Measurements from ENCODE around the gene ZFAND2A. TPM values are rescaled to one million over a fixed set of nuclear protein-coding genes. Genes with fewer than 3 reads are reported as not detected.
"Not testable (repeated sequence)": the region's sequence is repeated elsewhere in the genome, so short reads cannot be mapped to it uniquely, and the experiment has no call there.

ZFAND2A gene
- total RNA-seq, 1 donor: 11.7 TPM

GRCh38 chr7:1169409-1170368 lies 9.7 kb upstream of the ZFAND2A start:
- peak; percentile 96 for TF ChIP-seq CTCF (IDR thresholded peaks at IDR 0.05; ENCODE audit: insufficient read depth, low read depth, low read length)
- peak overlapping the region; percentile 76 for H3K4me3 ChIP-seq (ENCODE audit: low read depth, low read length)
- DNase-seq (ENCODE audit: low read depth): peak; percentile 81

- no peak for TF ChIP-seq CTCF (IDR thresholded peaks at IDR 0.05; ENCODE audit: insufficient read depth, low read depth, low read length)
- no peak overlapping the region for H3K4me3 ChIP-seq (ENCODE audit: low read depth, low read length)
- no peak for DNase-seq (ENCODE audit: low read depth)
Observed at GRCh38 chr7:1168422-1168821, 8.4 kb upstream of the ZFAND2A start.

GRCh38 chr7:1164436-1164835 lies 4.4 kb upstream of the ZFAND2A start:
- H3K4me3 ChIP-seq (ENCODE audit: low read depth, low read length): no peak overlapping the region
- TF ChIP-seq CTCF (IDR thresholded peaks at IDR 0.05; ENCODE audit: insufficient read depth, low read depth, low read length): no peak
- DNase-seq (ENCODE audit: low read depth): no peak

GRCh38 chr7:1163121-1163520 lies 3.1 kb upstream of the ZFAND2A start:
- no peak for TF ChIP-seq CTCF (IDR thresholded peaks at IDR 0.05; ENCODE audit: insufficient read depth, low read depth, low read length)
- DNase-seq (ENCODE audit: low read depth): no peak
- H3K4me3 ChIP-seq (ENCODE audit: low read depth, low read length): no peak overlapping the region

- TF ChIP-seq CTCF (IDR thresholded peaks at IDR 0.05; ENCODE audit: insufficient read depth, low read depth, low read length): no peak
- peak overlapping the region; percentile 80 for H3K4me3 ChIP-seq (ENCODE audit: low read depth, low read length)
- no peak for DNase-seq (ENCODE audit: low read depth)
Observed at GRCh38 chr7:1160670-1161021, 650 bp upstream of the ZFAND2A start.

- H3K4me3 ChIP-seq (ENCODE audit: low read depth, low read length): peak overlapping the region; percentile 99
- not testable (repeated sequence) for DNase-seq (ENCODE audit: low read depth)
Observed at GRCh38 chr7:1159231-1159630, 765 bp downstream of the ZFAND2A start.

GRCh38 chr7:1158203-1159126 lies 1.5 kb downstream of the ZFAND2A start:
- DNase-seq (ENCODE audit: low read depth): no peak

More at GRCh38 chr7:1158203-1159126, 1.5 kb downstream of the ZFAND2A start:
- no peak for TF ChIP-seq CTCF (IDR thresholded peaks at IDR 0.05; ENCODE audit: insufficient read depth, low read depth, low read length)
- H3K4me3 ChIP-seq (ENCODE audit: low read depth, low read length): peak overlapping the region; percentile 99
